ENCODE data around the gene BTBD6.

The BTBD6 gene

GRCh38 chr14:105280525-105280924, 32.2 kb downstream of the BTBD6 start:
- ChIA-PET POLR2A (no interaction called here), CTCF (no interaction called here)
- DNase-seq (ENCODE audit: extremely low spot score): no peak
- TF ChIP-seq TARDBP (IDR thresholded peaks at IDR 0.05): no peak
- no peak for TF ChIP-seq NFRKB (IDR thresholded peaks at IDR 0.05)
- no peak for TF ChIP-seq PKNOX1 (IDR thresholded peaks at IDR 0.05)
- no peak for TF ChIP-seq ZNF384 (IDR thresholded peaks at IDR 0.05)
- no peak for TF ChIP-seq SUZ12 (IDR thresholded peaks at IDR 0.05)

GRCh38 chr14:105281371-105282097, 33.2 kb downstream of the BTBD6 start:
- TF ChIP-seq ZNF384 (IDR thresholded peaks at IDR 0.05) (no peak), LEF1 (IDR thresholded peaks at IDR 0.05; ENCODE audit: borderline replicate concordance) (0 out of 2 replicates have a peak, but pooled peaks have one; percentile 9)
- ChIA-PET CTCF (interaction anchor here (0.6 to 1.0 kb wide), 3 partner anchors 79 to 185 kb away, joined by 3 to 6 read pairs (median 4); no protein-coding TSS in a partner anchor), POLR2A (interaction anchor here (1.0 kb wide), 1 partner anchor 20 kb away, joined by 3 read pairs; no protein-coding TSS in a partner anchor)
- peak; percentile 66 for DNase-seq (ENCODE audit: extremely low spot score)

- ChIA-PET POLR2A (interaction anchor here (1.0 kb wide), 1 partner anchor 19 kb away, joined by 3 read pairs; no protein-coding TSS in a partner anchor), CTCF (interaction anchor here (0.7 to 1.0 kb wide), 2 partner anchors 14 to 80 kb away, joined by 3 read pairs; no protein-coding TSS in a partner anchor)
- no peak for DNase-seq (ENCODE audit: extremely low spot score)
- TF ChIP-seq BHLHE40 (IDR thresholded peaks at IDR 0.05; ENCODE audit: borderline replicate concordance) (no peak), TARDBP (IDR thresholded peaks at IDR 0.05) (no peak), ZNF384 (IDR thresholded peaks at IDR 0.05) (no peak), LEF1 (IDR thresholded peaks at IDR 0.05; ENCODE audit: borderline replicate concordance) (0 out of 2 replicates have a peak, but pooled peaks have one; percentile 3)
Measured at GRCh38 chr14:105282098-105282725, 33.9 kb downstream of the BTBD6 start.

GRCh38 chr14:105283028-105283427, 34.7 kb downstream of the BTBD6 start:
- POLR2A ChIA-PET: no interaction called here
- CTCF ChIA-PET: no interaction called here
- DNase-seq (ENCODE audit: extremely low spot score): no peak
- TF ChIP-seq PKNOX1 (IDR thresholded peaks at IDR 0.05) (peak; percentile 69), FOXK2 (IDR thresholded peaks at IDR 0.05) (no peak)

- ChIA-PET CTCF (no interaction called here), POLR2A (no interaction called here)
- no peak for TF ChIP-seq LEF1 (IDR thresholded peaks at IDR 0.05; ENCODE audit: borderline replicate concordance)
- no peak for TF ChIP-seq FOXM1 (IDR thresholded peaks at IDR 0.05; ENCODE audit: borderline replicate concordance)
- TF ChIP-seq HDGF (IDR thresholded peaks at IDR 0.05; ENCODE audit: borderline replicate concordance): no peak
- DNase-seq (ENCODE audit: extremely low spot score): no peak
Measured at GRCh38 chr14:105283899-105284298, 35.6 kb downstream of the BTBD6 start.

GRCh38 chr14:105285174-105285573, 36.8 kb downstream of the BTBD6 start:
- no peak for DNase-seq (ENCODE audit: extremely low spot score)
- no peak for TF ChIP-seq FOXM1 (IDR thresholded peaks at IDR 0.05; ENCODE audit: borderline replicate concordance)
- no peak for TF ChIP-seq NFRKB (IDR thresholded peaks at IDR 0.05)
- TF ChIP-seq SUZ12 (IDR thresholded peaks at IDR 0.05): no peak
- TF ChIP-seq HDGF (IDR thresholded peaks at IDR 0.05; ENCODE audit: borderline replicate concordance): no peak
- TF ChIP-seq FOXA1 (IDR thresholded peaks at IDR 0.05): no peak
- no peak for TF ChIP-seq ZNF384 (IDR thresholded peaks at IDR 0.05)
- no peak for TF ChIP-seq FOXK2 (IDR thresholded peaks at IDR 0.05)
- TF ChIP-seq SP1 (IDR thresholded peaks at IDR 0.05): no peak
- no peak for TF ChIP-seq ARNT (IDR thresholded peaks at IDR 0.05)
- ChIA-PET POLR2A (no interaction called here), CTCF (no interaction called here)

- DNase-seq (ENCODE audit: extremely low spot score): no peak
- TF ChIP-seq TARDBP (IDR thresholded peaks at IDR 0.05): no peak
- TF ChIP-seq FOXM1 (IDR thresholded peaks at IDR 0.05; ENCODE audit: borderline replicate concordance): no peak
- TF ChIP-seq PKNOX1 (IDR thresholded peaks at IDR 0.05): no peak
- TF ChIP-seq SP1 (IDR thresholded peaks at IDR 0.05): no peak
- no peak for TF ChIP-seq SUZ12 (IDR thresholded peaks at IDR 0.05)
- TF ChIP-seq L3MBTL2 (conservative IDR thresholded peaks at IDR 0.05): no peak
- TF ChIP-seq ELF4 (IDR thresholded peaks at IDR 0.05): no peak
- no peak for TF ChIP-seq NFRKB (IDR thresholded peaks at IDR 0.05)
- no peak for TF ChIP-seq ARNT (IDR thresholded peaks at IDR 0.05)
- TF ChIP-seq BHLHE40 (IDR thresholded peaks at IDR 0.05; ENCODE audit: borderline replicate concordance): no peak
- TF ChIP-seq ZNF384 (IDR thresholded peaks at IDR 0.05): no peak
- TF ChIP-seq FOXK2 (IDR thresholded peaks at IDR 0.05): no peak
- no peak for TF ChIP-seq CTBP1 (IDR thresholded peaks at IDR 0.05; ENCODE audit: borderline replicate concordance)
- TF ChIP-seq LEF1 (IDR thresholded peaks at IDR 0.05; ENCODE audit: borderline replicate concordance): no peak
Measured at GRCh38 chr14:105286759-105287144, 38.4 kb downstream of the BTBD6 start.

More at GRCh38 chr14:105286759-105287144, 38.4 kb downstream of the BTBD6 start:
- CTCF ChIA-PET: no interaction called here
- POLR2A ChIA-PET: no interaction called here

Data from HEK293T (cell line).